ENCODE results near the gene EEF1B2.

The EEF1B2 gene

DNA sequence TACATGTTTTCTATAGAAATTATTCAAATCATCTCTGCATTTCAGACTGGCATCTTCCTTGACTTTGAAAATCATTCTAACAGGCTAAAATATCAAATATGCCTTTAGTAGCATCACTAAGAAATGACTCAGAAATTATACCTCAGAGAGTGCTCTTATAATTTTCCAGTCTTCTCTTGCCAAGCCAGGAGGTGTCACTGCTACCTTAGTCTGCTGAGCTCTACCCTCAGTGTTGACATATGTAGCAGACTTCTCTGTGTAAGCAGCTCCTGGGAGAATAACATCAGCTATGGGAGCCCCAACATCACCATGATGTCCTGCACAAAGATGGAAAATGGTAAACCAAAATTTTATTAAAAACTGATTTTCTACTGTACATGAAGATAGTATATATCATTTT, 32.0 kb upstream of the EEF1B2 start:
- TF ChIP-seq, protein P1, sequence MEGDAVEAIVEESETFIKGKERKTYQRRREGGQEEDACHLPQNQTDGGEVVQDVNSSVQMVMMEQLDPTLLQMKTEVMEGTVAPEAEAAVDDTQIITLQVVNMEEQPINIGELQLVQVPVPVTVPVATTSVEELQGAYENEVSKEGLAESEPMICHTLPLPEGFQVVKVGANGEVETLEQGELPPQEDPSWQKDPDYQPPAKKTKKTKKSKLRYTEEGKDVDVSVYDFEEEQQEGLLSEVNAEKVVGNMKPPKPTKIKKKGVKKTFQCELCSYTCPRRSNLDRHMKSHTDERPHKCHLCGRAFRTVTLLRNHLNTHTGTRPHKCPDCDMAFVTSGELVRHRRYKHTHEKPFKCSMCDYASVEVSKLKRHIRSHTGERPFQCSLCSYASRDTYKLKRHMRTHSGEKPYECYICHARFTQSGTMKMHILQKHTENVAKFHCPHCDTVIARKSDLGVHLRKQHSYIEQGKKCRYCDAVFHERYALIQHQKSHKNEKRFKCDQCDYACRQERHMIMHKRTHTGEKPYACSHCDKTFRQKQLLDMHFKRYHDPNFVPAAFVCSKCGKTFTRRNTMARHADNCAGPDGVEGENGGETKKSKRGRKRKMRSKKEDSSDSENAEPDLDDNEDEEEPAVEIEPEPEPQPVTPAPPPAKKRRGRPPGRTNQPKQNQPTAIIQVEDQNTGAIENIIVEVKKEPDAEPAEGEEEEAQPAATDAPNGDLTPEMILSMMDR (IDR thresholded peaks at IDR 0.05; ENCODE audit: control insufficient read depth, insufficient read depth, low read depth, low read length, missing control alignments), result no peak
- H3K4me3 ChIP-seq (ENCODE audit: control insufficient read depth, low read depth, low read length), result no peak overlapping the region
- no peak for DNase-seq (ENCODE audit: low read depth)

DNA sequence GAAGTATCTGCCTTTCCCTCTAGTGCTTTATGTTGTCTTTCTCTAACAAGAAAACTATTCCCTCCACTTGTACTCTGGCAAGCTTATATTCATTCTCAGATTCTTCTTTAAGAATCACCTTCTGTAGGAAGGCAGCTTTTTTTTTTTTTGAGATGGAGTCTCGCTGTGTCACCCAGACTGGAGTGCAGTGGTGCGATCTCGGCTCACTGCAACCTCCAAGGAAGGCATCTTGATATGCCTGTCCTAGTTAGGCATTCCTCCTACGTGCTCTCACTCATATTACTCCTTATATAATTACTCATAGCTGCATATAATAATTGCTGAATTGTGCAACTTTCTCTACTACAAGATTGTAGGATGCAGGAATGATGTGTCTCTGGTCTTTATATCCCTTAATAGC, 16.2 kb upstream of the EEF1B2 start:
- no peak overlapping the region for H3K4me3 ChIP-seq (ENCODE audit: control insufficient read depth, low read depth, low read length)
- DNase-seq (ENCODE audit: low read depth), result no peak
- TF ChIP-seq, protein P1 (IDR thresholded peaks at IDR 0.05; ENCODE audit: control insufficient read depth, insufficient read depth, low read depth, low read length, missing control alignments), result no peak

DNA sequence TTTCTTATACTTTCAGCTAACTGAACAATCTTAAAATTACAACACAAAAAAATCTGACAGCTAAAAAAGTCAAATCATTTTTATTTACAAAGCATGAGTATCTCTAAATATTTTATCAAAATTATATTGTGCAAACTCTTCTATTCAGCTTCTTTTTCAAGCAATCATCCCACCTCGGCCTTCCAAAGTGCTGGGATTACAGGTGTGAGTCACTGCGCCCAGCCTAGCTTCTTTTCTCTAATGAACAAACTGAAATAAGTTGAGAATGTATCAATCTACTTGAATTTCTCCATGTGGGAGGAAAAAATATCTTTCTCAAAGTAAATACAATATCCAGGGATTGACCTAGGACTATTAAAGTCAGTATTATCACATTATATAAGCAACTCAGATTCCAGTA, 15.3 kb upstream of the EEF1B2 start:
- TF ChIP-seq, protein P1 (IDR thresholded peaks at IDR 0.05; ENCODE audit: control insufficient read depth, insufficient read depth, low read depth, low read length, missing control alignments), result no peak
- no peak overlapping the region for H3K4me3 ChIP-seq (ENCODE audit: control insufficient read depth, low read depth, low read length)
- DNase-seq (ENCODE audit: low read depth), result no peak

DNA sequence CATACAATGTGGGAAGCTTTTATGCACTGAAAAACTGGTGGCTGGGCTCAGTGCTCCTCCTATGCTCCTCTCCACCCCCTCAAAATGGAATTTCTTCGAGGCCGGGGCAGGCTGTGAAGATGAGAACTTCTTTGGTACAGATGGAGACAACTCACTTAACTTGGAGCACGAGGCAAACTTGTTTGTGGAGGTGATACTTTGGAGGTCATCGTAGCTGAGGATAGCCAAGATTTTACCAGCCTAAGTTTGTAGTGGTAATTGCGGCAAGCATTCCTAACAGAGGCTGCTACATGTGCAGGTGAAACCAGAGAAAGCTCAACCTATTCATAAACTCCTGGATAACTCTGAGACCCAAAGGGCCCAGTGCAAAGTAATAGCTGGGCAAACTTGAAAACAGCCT, 14.0 kb upstream of the EEF1B2 start:
- TF ChIP-seq, protein P1 (IDR thresholded peaks at IDR 0.05; ENCODE audit: control insufficient read depth, insufficient read depth, low read depth, low read length, missing control alignments), result no peak
- no peak for DNase-seq (ENCODE audit: low read depth)
- H3K4me3 ChIP-seq (ENCODE audit: control insufficient read depth, low read depth, low read length), result no peak overlapping the region

DNA sequence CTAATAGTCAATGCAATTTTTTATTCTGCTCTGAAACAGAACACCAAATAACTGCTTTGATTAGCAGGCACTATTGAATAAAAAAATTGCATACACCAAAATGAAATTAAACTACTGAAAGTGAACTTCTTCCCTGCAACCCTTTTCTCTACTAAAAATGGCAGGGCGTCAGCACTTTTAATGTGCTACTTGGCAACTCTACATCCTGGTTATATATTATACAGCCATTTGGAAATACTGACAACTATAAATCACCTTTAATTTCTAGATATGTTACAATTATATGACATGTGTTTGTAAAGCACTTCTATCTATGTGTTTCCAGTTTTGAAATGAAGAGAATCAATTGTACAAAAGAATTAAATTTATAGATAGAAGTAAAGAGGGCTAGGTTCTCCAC, 10.4 kb upstream of the EEF1B2 start:
- no peak for DNase-seq (ENCODE audit: low read depth)
- TF ChIP-seq, protein P1 (IDR thresholded peaks at IDR 0.05; ENCODE audit: control insufficient read depth, insufficient read depth, low read depth, low read length, missing control alignments), result no peak
- no peak overlapping the region for H3K4me3 ChIP-seq (ENCODE audit: control insufficient read depth, low read depth, low read length)

DNA sequence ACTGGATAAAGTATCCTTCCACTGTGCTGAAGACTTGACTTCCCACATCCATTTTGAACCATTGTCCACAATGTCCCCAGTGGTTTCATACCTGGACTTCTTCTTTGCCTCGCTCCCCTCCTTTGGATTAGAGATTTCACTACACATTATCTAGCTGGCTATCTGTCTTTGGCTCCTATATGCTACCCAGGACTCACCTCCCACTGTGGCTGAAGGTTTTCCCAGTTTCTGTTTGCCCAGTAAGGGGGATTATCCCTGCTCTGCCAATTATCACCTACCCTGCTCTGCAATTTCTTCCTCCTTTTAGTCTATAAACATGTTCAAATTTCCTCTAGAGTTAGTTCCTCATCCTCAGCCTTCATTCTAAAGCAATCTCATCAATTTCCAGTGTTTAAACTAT, 9.5 kb upstream of the EEF1B2 start:
- DNase-seq (ENCODE audit: low read depth), result no peak
- no peak overlapping the region for H3K4me3 ChIP-seq (ENCODE audit: control insufficient read depth, low read depth, low read length)

More for the DNA sequence above, 9.5 kb upstream of the EEF1B2 start:
- TF ChIP-seq, protein P1 (IDR thresholded peaks at IDR 0.05; ENCODE audit: control insufficient read depth, insufficient read depth, low read depth, low read length, missing control alignments), result no peak

Measured in AG09309 (cell line).